NCI-H345 treated with DMSO at 0.1 percent for 48 hours (cell line): Measurements from ENCODE around the gene SULT1B1.
"Not testable (repeated sequence)": the region's sequence is repeated elsewhere in the genome, so short reads cannot be mapped to it uniquely, and the experiment has no call there.

Experiments
- DNase-seq: peaks from one replicate; lab custom pipeline; 2025; ENCODE audit not compliant: unreplicated experiment; lab: John Stamatoyannopoulos, UW

SULT1B1 gene

GRCh38 chr4:69760455-69760854 lies at the start of gene SULT1B1:
Gene SULT1B1 (minus strand): TSS chr4:69760620. CDS start chr4:69755217, 5,403 bp downstream.
- DNase-seq = no peak

DNA sequence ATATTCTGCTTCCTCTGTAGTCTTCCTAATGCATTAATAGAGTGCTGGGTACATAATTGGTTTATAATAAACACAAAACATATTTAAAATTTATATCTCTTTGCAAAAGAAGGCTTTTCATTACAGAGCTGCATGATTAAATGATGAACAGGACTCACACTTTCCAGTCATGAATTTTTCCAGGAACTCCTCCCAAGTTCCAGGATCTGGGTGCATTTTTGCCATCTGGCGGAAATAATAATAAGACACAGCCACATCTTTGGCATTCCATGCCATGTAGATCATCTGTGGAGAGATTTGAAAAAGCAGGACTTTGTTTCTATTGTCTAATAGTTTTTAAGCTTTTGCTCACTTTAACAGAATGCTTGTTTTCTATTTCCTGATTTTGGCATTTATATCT lies 40.2 kb upstream of the SULT1B1 start:
- no peak for DNase-seq

DNA sequence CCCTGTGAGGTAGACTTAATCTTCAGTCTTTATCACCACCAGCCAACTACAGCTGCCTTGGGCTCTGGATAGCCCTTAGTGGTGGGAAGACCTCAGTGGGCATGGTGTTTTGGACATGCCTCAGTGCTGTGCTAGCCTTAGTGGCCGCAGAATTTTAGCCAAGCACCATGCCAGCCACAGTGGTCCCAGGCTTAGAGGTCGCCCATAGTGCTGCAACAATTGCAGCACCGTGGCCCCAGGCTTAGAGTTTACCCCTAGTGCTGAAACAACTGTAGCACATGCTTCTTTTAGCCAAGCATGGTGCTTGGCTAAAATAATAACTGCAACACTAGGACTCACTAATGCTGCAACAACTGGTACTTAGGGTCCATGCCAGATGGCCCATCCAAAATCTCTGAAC lies 38.9 kb upstream of the SULT1B1 start:
- DNase-seq = no peak

DNA sequence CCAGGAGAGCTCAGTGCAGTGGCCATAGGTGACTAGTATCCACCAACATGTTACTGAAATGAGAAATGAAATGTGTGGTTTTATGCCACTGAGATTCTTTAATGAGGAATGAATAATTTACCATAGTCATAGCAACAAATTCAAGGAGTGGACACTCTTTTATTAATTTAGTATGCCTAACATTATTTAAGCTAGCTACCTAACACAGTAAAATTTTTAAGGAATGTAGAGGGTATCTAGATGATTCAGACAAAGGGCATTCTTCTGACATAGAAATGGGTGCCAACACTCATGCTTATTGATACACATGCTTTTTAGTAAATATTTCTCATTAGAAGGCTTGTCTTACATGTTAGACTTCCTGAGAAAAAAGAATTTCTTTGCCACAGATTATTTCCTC lies 33.3 kb upstream of the SULT1B1 start:
- no peak for DNase-seq

DNA sequence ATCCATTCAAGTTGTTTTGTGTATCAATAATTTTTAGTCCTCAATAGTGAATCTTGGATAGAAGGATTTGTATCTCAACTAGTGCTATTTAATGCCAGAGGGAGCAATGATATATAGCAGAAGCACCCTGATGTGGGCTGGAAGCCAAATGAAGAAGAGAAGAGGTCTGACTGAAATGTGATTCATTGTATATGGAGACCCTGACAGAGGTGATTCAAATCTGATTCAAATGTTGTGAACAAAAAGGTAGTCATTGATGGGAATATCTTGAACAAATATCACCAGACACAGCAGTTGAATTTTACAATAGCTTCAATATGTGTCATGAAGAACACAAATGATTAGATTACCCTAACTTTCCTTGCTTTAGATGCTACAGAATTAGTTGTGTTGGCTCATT lies 27.5 kb upstream of the SULT1B1 start:
- DNase-seq = no peak

DNA sequence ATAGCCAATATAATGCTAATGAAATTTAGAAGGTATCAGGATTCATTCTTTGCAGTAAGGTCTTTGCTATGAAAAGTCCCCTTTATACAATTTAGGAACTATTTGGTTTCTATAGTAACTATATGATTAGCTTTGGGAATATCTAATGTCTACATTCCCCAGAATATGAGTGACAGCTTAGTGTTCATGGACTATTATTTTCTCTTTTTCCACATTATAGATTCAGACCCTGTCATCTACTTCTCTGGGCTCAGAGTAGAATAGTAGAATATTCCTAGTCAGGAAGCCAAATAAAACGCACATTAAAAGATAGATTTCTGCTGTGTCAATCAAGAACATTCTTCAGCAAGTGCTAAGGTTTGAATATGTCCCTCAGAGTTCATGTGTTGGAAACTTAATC lies 26.1 kb upstream of the SULT1B1 start:
- DNase-seq = no peak

GRCh38 chr4:69785211-69785831 lies 24.9 kb upstream of the SULT1B1 start:
- DNase-seq = no peak

DNA sequence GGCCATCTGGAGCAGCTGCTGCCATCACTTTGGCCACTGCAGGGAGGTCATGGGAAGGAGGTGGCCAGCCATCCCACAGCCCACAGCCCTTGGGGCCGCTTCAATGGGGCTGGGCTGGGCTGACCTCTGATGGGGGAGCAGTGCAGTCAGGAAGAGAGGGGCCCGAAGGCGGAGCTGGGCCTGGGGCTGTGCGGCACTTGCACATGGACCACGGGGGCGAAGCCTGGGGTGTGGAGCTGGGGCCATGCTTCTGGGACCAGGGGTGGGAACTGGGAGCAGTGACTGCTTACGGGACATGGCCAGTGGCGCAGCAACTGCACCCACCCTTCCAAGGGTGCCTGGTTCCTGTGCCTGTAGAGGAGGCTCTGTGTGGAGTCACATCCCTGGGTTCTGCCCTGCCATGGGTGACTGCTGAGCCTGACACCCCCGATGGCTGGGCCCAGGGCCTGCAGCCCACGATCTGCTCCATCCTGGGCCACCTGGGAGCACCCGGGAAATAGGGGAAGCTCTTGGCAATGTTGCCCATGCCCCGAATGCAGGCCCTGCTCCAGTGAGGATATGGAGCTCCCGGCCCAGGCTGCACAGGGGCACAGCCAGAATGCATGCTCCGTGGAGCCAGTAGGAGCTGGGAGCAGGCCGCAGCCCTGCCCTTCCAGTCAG lies 22.4 kb upstream of the SULT1B1 start:
- no peak for DNase-seq

- DNase-seq = no peak
Measured at GRCh38 chr4:69781458-69782418, 21.3 kb upstream of the SULT1B1 start.

DNA sequence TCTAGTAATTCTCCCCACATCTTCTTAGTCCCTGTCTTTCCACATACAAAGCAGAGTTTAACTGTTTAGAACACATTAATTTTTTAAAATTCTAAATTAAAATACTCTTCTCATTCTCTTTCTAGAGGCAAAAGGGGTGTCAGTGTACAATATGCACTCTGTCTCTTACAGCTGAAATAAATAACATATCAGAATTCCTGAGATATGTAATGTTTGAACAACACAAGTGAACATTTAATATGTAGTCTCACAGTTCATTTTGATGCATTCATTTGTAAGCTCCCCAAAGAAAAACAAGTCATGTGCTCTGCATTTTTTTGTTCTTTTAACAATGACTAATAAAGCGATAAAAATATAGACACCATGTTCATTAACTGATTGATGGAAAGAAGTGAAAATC lies 19.7 kb upstream of the SULT1B1 start:
- no peak for DNase-seq

DNA sequence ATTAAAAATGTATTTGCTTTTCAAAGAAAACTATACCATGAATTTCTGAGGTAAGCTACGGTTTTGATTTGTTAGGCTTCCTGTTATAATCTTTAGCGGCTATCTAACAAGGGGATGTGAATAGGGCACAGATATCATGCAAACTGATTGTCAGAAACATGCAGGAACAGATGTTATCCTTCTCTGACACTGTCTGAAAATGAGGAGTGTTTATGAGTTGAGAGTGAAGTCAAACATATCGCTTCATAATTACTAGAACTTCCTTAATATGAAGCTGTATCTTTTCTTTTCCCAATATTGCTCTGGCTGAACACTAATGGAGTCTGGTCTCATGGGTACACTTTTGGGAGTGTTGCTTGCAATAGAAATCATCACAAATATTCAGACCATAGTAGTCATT lies 16.3 kb upstream of the SULT1B1 start:
- DNase-seq = no peak

DNA sequence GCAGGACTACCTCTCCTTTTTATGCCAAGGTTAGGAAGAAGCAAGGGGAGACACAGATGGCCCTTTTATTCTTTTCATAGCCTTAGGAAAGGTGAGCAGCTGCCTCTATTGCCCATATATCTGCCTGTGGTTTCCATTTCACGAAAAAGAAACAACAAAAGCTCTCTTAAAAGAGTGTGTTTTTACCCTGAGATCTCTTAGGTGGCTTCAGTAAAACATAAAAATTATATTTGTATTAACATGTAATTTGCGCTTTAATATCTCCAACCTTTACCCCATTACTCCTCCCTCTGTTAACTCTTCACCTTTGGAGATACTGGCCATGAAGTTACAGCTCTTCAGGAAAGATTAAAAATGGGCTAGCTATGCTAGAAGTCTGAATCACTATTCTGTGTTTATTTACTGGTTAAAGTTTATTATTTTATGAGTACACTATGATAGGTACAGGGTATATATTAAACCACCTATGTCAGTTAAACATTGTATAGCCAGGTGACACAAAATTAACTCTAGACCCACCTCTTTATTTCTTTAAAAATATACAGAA lies 15.0 kb upstream of the SULT1B1 start:
- no peak for DNase-seq

GRCh38 chr4:69773484-69773883 lies 13.1 kb upstream of the SULT1B1 start:
- DNase-seq = no peak

DNA sequence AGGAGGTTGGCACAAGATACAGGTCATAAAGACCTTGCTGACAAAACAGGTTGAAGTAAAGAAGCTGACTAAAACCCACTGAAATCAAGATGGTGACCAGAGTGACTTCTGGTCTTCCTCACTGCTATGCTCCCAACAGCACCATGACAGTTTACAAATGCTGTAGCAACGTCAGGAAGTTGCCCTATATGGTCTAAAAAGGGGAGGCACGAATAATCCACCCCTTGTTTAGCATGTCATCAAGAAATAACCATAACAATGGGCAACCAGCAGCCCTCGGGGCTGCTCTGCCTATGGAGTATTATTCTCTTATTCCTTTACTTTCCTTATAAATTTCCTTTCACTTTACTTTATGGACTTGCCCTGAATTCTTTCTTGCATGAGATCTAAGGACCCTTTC lies 8.1 kb upstream of the SULT1B1 start:
- not testable (repeated sequence) for DNase-seq

- no peak for DNase-seq
Measured at GRCh38 chr4:69765751-69766150, 5.3 kb upstream of the SULT1B1 start.

- no peak for DNase-seq
Measured at GRCh38 chr4:69764311-69764710, 3.9 kb upstream of the SULT1B1 start.

GRCh38 chr4:69763233-69763632 lies 2.8 kb upstream of the SULT1B1 start:
- DNase-seq = no peak

DNA sequence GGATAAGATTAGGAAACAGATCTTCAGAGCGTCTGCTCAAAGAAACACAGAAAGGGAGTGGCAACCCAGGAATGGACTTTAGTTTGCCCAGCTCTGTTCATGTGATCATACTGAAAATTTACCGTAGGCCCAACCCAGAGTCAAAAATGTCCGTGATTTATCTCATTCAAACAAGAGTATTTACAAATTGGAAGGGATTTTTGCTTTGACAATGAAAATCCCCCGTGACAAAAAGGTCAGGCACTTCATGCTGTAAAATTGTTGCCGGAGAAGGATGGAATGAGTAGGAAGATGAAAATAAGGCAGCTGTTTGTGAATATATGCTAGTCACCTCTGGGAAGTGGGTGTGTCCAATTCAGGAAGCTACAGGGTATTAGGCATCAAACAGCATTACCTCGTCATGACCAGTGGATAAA lies 1.2 kb downstream of the SULT1B1 start:
- DNase-seq = no peak

DNA sequence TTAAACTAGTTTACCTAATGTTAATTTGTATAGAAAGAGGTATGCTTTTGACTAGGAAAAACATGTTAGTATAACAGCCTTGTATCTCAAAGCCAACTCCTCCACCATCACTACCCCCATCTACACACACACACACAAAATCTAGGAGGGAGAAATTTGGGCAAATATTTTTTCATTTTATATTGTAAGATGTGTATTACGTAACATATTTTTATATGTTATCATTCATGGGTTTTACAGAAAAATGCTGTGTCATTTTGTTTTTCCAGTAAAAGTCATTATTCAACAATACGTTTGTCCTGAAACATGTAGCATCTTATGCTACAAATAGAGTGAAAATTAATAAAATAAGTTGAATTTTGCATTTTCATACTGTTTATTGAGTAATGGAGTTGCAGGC lies 3.0 kb downstream of the SULT1B1 start:
- DNase-seq = no peak

DNA sequence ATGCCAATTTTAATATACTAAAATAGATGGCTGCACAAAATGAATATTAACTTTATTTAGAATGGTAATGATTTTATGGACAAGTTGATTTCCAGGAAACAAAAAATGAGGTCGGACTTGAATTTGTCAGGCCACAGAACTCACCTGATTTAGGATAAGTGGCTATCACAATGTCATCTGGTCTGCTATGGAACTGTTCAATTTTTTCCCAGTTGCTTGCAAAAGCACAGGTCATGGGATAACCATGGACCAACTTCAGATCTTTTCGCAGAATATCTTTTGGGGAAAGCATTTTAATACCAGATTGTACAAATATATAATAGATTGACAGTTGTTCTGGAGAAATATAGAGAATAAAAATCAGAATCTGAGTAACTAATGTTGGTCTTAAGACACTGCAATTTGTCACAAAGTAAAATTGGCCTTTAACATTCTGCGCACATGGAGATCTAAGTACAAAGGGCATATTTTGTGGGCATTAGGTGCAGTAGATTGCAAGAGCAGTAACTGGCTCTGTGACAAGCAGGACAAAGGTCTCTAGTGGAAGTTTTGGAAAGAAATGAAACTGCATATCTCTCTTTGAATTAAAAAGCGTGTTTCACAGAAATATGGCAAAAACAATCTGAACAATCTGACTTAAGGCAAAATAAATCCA lies 5.4 kb downstream of the SULT1B1 start:
- DNase-seq = no peak

DNA sequence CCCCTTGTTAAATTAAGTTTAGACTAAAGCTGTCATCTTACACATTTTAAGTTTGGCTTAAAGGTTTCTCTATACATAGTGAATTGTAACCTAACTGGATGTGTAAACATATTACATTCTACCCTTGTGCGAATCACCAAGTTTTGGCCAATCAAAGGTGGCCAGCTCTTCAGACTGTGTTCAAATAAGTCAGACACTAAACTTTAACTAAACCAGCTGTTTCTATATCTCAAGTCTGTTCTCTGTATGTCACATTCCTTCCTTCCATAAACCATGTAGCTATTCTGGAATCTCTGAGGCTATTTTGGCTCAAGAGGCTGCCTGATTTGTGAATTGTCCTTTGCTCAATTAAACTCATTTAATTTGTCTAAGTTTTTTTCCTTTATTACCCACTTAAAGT lies 6.7 kb downstream of the SULT1B1 start:
- no peak for DNase-seq
